ENCODE data around the gene ZNF880.

DNA sequence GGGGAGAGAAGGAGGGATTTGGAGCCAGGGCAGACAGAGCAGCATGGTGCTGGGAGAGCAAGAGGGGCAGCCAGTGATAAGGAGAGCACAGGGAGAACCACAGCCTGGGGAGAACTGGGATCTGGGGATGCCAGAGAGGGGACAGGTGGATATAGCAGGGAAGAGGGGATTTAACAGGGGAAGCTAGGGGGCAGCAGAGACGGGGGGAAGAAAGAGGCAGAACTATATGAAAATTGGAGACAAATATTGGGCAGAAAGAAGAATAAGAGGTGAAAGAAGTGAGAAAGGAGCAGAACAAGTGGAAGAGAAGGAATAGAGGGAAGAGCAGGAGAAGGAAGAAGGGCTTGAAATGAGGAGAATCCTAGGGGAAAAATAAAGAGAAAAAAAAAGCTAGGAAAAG is 21.4 kb downstream of the ZNF880 start:
- TF ChIP-seq POLR2A (IDR thresholded peaks at IDR 0.05; ENCODE audit: low read depth, low read length) (no peak), TAF1 (IDR thresholded peaks at IDR 0.05; ENCODE audit: borderline replicate concordance, low read depth, low read length) (no peak)

Measured in GM12892 (cell line).